GM12878 (cell line): ENCODE results near the gene SLC43A1. TPM values are rescaled to one million over a fixed set of nuclear protein-coding genes. Genes with fewer than 3 reads are reported as not detected.

ENCODE experiments used
- ATAC-seq: fragments of 200-7000 bp; cut with Tn5 transposase; 3 replicates; pipeline ENCODE4 v1.9.1; 2020; ENCODE audit warnings: mild to moderate bottlenecking, moderate library complexity
- BruUV-seq: library from RNA; stranded (reverse); fragments of 400-500 nt; replicated peaks from 2 replicates; lab custom pipeline; 2021; lab: Mats Ljungman, UMichigan
- CTCF ChIA-PET: fragments of 300-600 bp; sonication (Branson Sonifier 250); formaldehyde crosslinking; extraction: SDS; loops from one replicate; lab custom pipeline; 2021; ENCODE audit warnings: inconsistent platforms; lab: Yijun Ruan, JAX
- POLR2A ChIA-PET: fragments of 350-600 bp; formaldehyde crosslinking; extraction: SDS; loops from one replicate; lab custom pipeline; 2021; ENCODE audit warnings: inconsistent platforms; lab: Charles Lee
- RAD21 ChIA-PET: fragments of 300-600 bp; sonication (Branson Sonifier 250); formaldehyde crosslinking; loops from one replicate; lab custom pipeline; 2023; ENCODE audit warnings: antibody characterized with exemption; ENCODE audit not compliant: unreplicated experiment; lab: Charles Lee
- SMC1A ChIA-PET: fragments of 300-600 bp; sonication (Branson Sonifier 250); formaldehyde crosslinking; loops from one replicate; lab custom pipeline; 2023; ENCODE audit not compliant: unreplicated experiment, uncharacterized antibody; lab: Charles Lee
- DNase-seq: peaks from one replicate; pipeline ENCODE4 v3.0.0-alpha.2; 2011; ENCODE audit warnings: low read depth, low spot score
- FAIRE-seq: peaks from 3 replicates; lab custom pipeline; 2011; peaks lifted over from hg19 to GRCh38; lab: Jason Lieb, UNC
- H2AFZ ChIP-seq: 2 replicates; pipeline ENCODE4 v1.6.0; 2011; ENCODE audit warnings: low read depth, low read length, control low read depth; ENCODE audit not compliant: control insufficient read depth
- H3K27ac ChIP-seq: 2 replicates; pipeline ENCODE4 v1.5.1; 2011; ENCODE audit warnings: control low read depth; ENCODE audit not compliant: control insufficient read depth, insufficient read depth
- H3K27me3 ChIP-seq, 2 experiments: replicated peaks in 1 of 2; 2 replicates each; pipeline versions ENCODE4 v1.6.0 to v1.6.1; 2011; ENCODE audit warnings: low read length in 1 of 2; ENCODE audit not compliant: control insufficient read depth in 2 of 2, insufficient read depth in 2 of 2
- H3K36me3 ChIP-seq, 2 experiments: 2 replicates each; pipeline ENCODE4 v1.5.1; 2011; ENCODE audit warnings: low read length in 1 of 2; ENCODE audit not compliant: control insufficient read depth in 2 of 2, insufficient read depth in 2 of 2
- H3K4me1 ChIP-seq: 2 replicates; pipeline ENCODE4 v1.6.1; 2011; ENCODE audit warnings: mild to moderate bottlenecking, low read length, moderate library complexity, mixed read lengths; ENCODE audit not compliant: control insufficient read depth, insufficient read depth
- H3K4me2 ChIP-seq: 2 replicates; pipeline ENCODE4 v1.6.0; 2011; ENCODE audit warnings: control low read depth; ENCODE audit not compliant: control insufficient read depth, insufficient read depth
- H3K4me3 ChIP-seq: fragments of 200-600 bp; sonication (generic); 2 replicates; pipeline ENCODE4 v1.5.1; 2016
- H3K79me2 ChIP-seq: 2 replicates; pipeline ENCODE4 v1.6.0; 2011; ENCODE audit warnings: low read length; ENCODE audit not compliant: control insufficient read depth, insufficient read depth
- H3K9ac ChIP-seq: 2 replicates; pipeline ENCODE4 v1.8.0; 2011; ENCODE audit warnings: low read length, control low read depth, mixed read lengths; ENCODE audit not compliant: control insufficient read depth, insufficient read depth
- H3K9me3 ChIP-seq: replicated peaks from 3 replicates; pipeline ENCODE4 v1.5.1; 2011; ENCODE audit warnings: mild to moderate bottlenecking, low read length; ENCODE audit not compliant: control insufficient read depth, insufficient read depth
- H4K20me1 ChIP-seq: 2 replicates; pipeline ENCODE4 v1.6.0; 2011; ENCODE audit not compliant: control insufficient read depth, insufficient read depth
- DPF2 ChIP-seq: fragments of 450-650 bp; IDR thresholded peaks from 2 replicates; pipeline ENCODE4 v1.6.1; 2017; ENCODE audit warnings: mild to moderate bottlenecking
- FOXK2 ChIP-seq: fragments of 450-650 bp; IDR thresholded peaks from 2 replicates; pipeline ENCODE4 v1.6.1; 2017; ENCODE audit warnings: mild to moderate bottlenecking, moderate library complexity
- MEF2B ChIP-seq: fragments of 450-650 bp; IDR thresholded peaks from 2 replicates; pipeline ENCODE4 v1.6.1; 2018; ENCODE audit warnings: mild to moderate bottlenecking, moderate library complexity; ENCODE audit not compliant: partially characterized antibody, poor library complexity, severe bottlenecking
- NFXL1 ChIP-seq: fragments of 450-650 bp; IDR thresholded peaks from 2 replicates; pipeline ENCODE4 v1.6.1; 2017; ENCODE audit warnings: antibody characterized with exemption, mild to moderate bottlenecking, borderline replicate concordance
- PML ChIP-seq: IDR thresholded peaks from 2 replicates; pipeline ENCODE4 v1.6.1; 2012; ENCODE audit warnings: low read length, inconsistent platforms
- PRDM15 ChIP-seq: fragments of 450-650 bp; formaldehyde crosslinking; IDR thresholded peaks from 2 replicates; pipeline ENCODE4 v1.4.0; 2020; ENCODE audit warnings: mild to moderate bottlenecking, moderate library complexity
- RELA ChIP-seq: fragments of 450-650 bp; IDR thresholded peaks from 2 replicates; pipeline ENCODE4 v1.8.0; 2014; ENCODE audit warnings: borderline replicate concordance; ENCODE audit not compliant: partially characterized antibody
- SREBF2 ChIP-seq: IDR thresholded peaks from 2 replicates; pipeline ENCODE4 v1.6.1; 2012; ENCODE audit warnings: mild to moderate bottlenecking, low read length
- TAF1 ChIP-seq: IDR thresholded peaks from 2 replicates; pipeline ENCODE4 v1.6.1; 2011; ENCODE audit warnings: mild to moderate bottlenecking, low read depth, low read length, borderline replicate concordance
- YY1 ChIP-seq: IDR thresholded peaks from 2 replicates; pipeline ENCODE4 v1.6.1; 2011; ENCODE audit warnings: low read depth, mild to moderate bottlenecking, low read length
- ZNF24 ChIP-seq: fragments of 450-650 bp; IDR thresholded peaks from 2 replicates; pipeline ENCODE4 v1.6.1; 2017; ENCODE audit warnings: antibody characterized with exemption, mild to moderate bottlenecking
- WGBS: methylation state at CpG from one replicate; pipeline ENCODE4 v1.1.6; 2016; ENCODE audit warnings: low lambda C conversion rate; ENCODE audit not compliant: insufficient replicate concordance, insufficient coverage; ENCODE audit errors: missing lambda C conversion rate; 5-methylcytosine and 5-hydroxymethylcytosine counted together
- in situ Hi-C: fragments of 300-500 bp; cut with MboI; formaldehyde crosslinking; loops from 9 replicates; pipeline ENCODE4 v1.14.3; 2018; ENCODE audit warnings: mixed read lengths
- intact Hi-C: fragments of 100-400 bp; cut with micrococcal nuclease; formaldehyde crosslinking; loops from one replicate; pipeline ENCODE4 v1.14.2; 2022; ENCODE audit not compliant: unreplicated experiment
- polyA plus RNA-seq, 11 experiments: library from polyadenylated mRNA; depleted of rRNA in 4 of 11; unstranded in 6 of 11; stranded (reverse) in 5 of 11; fragments of >200 nt; fragmentation: Nextera tagmentation in 4 of 11; fragmentation: Illumina TruSeq in 1 of 11; extraction: Ambion mirVana in 4 of 11; extraction: Trizol in 1 of 11; gene quantifications; 1 replicate in 1 of 11; 2 replicates in 10 of 11; pipeline versions ENCODE4 v1.2.1 to v1.2.3, GENCODE V29; 2011 to 2016; ENCODE audit warnings: inconsistent platforms in 2 of 11, missing spikeins in 2 of 11, low read depth in 1 of 11
- total RNA-seq, 4 experiments: library from RNA; depleted of rRNA in 3 of 4; stranded (reverse); fragments of >200 nt in 3 of 4; fragmentation: Illumina TruSeq in 1 of 4; extraction: Trizol in 1 of 4; gene quantifications; 2 replicates each; pipeline versions ENCODE4 v1.2.1 to v1.2.3, GENCODE V29; 2013 to 2021
- TF ChIP-seq, protein P1 (sequence below): IDR thresholded peaks from 2 replicates; pipeline ENCODE4 v1.6.1; 2011; ENCODE audit warnings: low read depth, low read length, improper control_type of control experiment, borderline replicate concordance
- TF ChIP-seq, protein P2 (sequence below): fragments of 450-650 bp; IDR thresholded peaks from 2 replicates; pipeline ENCODE4 v1.6.1; 2017; ENCODE audit warnings: antibody characterized with exemption, mild to moderate bottlenecking, moderate library complexity

SLC43A1 gene
- total and polyA plus RNA-seq, 10 of the 15 experiments (the other 5 are each of a cell fraction or from before 2014, with no cell fraction given) = 1.0 to 17.8 (median 12.6) TPM

DNA sequence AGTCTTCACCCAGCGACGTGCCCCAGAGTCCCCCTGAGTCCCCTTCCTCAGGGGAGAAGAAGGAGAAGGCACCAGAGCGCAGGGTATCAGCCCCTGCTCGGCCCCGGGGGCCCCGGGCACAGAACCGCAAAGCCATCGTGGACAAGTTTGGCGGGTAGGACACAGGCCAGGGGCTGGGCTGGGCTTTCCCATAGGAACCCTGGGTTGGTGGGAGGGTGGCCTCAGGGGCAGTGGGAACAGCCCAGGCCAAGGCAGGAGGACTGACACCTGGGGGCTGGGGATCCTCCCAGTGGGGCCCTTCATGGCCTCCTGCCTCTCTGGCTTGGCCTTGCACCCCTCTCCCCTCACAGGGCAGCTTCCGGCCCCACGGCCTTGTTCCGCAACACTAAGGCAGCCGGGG, 30.4 kb upstream of the SLC43A1 start:
- Histone ChIP-seq H3K4me3 (no peak overlapping the region), H3K36me3 (peaks cover 7 to 9% of the 10 kb centered on the region in 2 experiments), H3K9me3 (no peaks in the 10 kb centered on the region), H3K9ac (no peak overlapping the region), H3K27me3 (no peaks in the 10 kb centered on the region), H4K20me1 (no peaks in the 10 kb centered on the region), H3K4me1 (peaks cover 15% of the 10 kb centered on the region), H3K4me2 (no peak overlapping the region), H3K79me2 (no peaks in the 10 kb centered on the region), H3K27ac (no peak overlapping the region), H2AFZ (no peak overlapping the region)
- in situ Hi-C loops = no loop called here
- RAD21 ChIA-PET = no interaction called here
- no peak for TF ChIP-seq ZNF24
- TF ChIP-seq, protein P1, sequence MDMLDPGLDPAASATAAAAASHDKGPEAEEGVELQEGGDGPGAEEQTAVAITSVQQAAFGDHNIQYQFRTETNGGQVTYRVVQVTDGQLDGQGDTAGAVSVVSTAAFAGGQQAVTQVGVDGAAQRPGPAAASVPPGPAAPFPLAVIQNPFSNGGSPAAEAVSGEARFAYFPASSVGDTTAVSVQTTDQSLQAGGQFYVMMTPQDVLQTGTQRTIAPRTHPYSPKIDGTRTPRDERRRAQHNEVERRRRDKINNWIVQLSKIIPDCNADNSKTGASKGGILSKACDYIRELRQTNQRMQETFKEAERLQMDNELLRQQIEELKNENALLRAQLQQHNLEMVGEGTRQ = no peak
- no peak for TF ChIP-seq SREBF2
- no peak for TF ChIP-seq FOXK2
- no peak for TF ChIP-seq MEF2B
- TF ChIP-seq YY1 = no peak
- TF ChIP-seq RELA = no peak
- TF ChIP-seq NFXL1 = no peak
- TF ChIP-seq, protein P2, sequence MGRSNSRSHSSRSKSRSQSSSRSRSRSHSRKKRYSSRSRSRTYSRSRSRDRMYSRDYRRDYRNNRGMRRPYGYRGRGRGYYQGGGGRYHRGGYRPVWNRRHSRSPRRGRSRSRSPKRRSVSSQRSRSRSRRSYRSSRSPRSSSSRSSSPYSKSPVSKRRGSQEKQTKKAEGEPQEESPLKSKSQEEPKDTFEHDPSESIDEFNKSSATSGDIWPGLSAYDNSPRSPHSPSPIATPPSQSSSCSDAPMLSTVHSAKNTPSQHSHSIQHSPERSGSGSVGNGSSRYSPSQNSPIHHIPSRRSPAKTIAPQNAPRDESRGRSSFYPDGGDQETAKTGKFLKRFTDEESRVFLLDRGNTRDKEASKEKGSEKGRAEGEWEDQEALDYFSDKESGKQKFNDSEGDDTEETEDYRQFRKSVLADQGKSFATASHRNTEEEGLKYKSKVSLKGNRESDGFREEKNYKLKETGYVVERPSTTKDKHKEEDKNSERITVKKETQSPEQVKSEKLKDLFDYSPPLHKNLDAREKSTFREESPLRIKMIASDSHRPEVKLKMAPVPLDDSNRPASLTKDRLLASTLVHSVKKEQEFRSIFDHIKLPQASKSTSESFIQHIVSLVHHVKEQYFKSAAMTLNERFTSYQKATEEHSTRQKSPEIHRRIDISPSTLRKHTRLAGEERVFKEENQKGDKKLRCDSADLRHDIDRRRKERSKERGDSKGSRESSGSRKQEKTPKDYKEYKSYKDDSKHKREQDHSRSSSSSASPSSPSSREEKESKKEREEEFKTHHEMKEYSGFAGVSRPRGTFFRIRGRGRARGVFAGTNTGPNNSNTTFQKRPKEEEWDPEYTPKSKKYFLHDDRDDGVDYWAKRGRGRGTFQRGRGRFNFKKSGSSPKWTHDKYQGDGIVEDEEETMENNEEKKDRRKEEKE = no peak
- TF ChIP-seq TAF1 = no peak
- no peak for TF ChIP-seq PML
- TF ChIP-seq DPF2 = no peak
- TF ChIP-seq PRDM15 = no peak
- SMC1A ChIA-PET = no interaction called here
- no peak for ATAC-seq
- no peak for FAIRE-seq
- 95% methylated on average over 12 of the region's 13 CpGs for WGBS
- DNase-seq = no peak
- BruUV-seq = no TSS peak
- intact Hi-C loops = no loop called here
- POLR2A ChIA-PET = no interaction called here
- CTCF ChIA-PET = interaction anchor here (2.3 kb wide), 1 partner anchor 52 kb away, joined by 15 read pairs; no protein-coding TSS in a partner anchor
